HCT116 (cell line): ENCODE results near the gene BMPER. TPM values are rescaled to one million over a fixed set of nuclear protein-coding genes. Genes with fewer than 3 reads are reported as not detected.

Experiments
- ATAC-seq: fragments of 200-7000 bp; cut with Tn5 transposase; 2 replicates; pipeline ENCODE4 v1.9.1; 2020; ENCODE audit warnings: mild to moderate bottlenecking, moderate library complexity
- BruUV-seq: library from RNA; stranded (reverse); fragments of 400-500 nt; replicated peaks from 2 replicates; lab custom pipeline; 2021; lab: Mats Ljungman, UMichigan
- CTCF ChIA-PET: fragments of 300-600 bp; sonication (Branson Sonifier 250); formaldehyde crosslinking; loops from one replicate; lab custom pipeline; 2021; ENCODE audit warnings: antibody characterized with exemption; lab: Charles Lee
- POLR2A ChIA-PET: fragments of 300-600, 350-600 bp; sonication (Branson Sonifier 250); formaldehyde crosslinking; loops from one replicate; lab custom pipeline; 2021; ENCODE audit warnings: antibody characterized with exemption; lab: Charles Lee
- RAD21 ChIA-PET, 2 experiments: fragments of 300-600 bp; sonication (Branson Sonifier 250); formaldehyde crosslinking; loops; one replicate each; lab custom pipeline; 2023; ENCODE audit warnings: low total read pairs in 2 of 2; ENCODE audit not compliant: uncharacterized antibody in 2 of 2, unreplicated experiment in 2 of 2, low non-redundant PET in 1 of 2; lab: Charles Lee
- DNase-seq: peaks from one replicate; pipeline ENCODE4 v3.0.0-alpha.2; 2010; ENCODE audit warnings: low read depth, low spot score
- H2AFZ ChIP-seq: fragments of 200-600 bp; shearing (Covaris generic), sonication (generic); 2 replicates; pipeline ENCODE4 v1.6.1; 2017; ENCODE audit warnings: low read depth, mixed run types, mixed read lengths, antibody characterized with exemption, low read length; ENCODE audit not compliant: poor library complexity, severe bottlenecking
- H3K27ac ChIP-seq: 2 replicates; pipeline ENCODE4 v1.5.1; 2012; ENCODE audit warnings: low read depth, low read length
- H3K27me3 ChIP-seq: fragments of 200-600 bp; sonication (generic); 2 replicates; pipeline ENCODE4 v1.6.1; 2016; ENCODE audit warnings: mixed run types, low read length, mixed read lengths; ENCODE audit not compliant: insufficient read depth
- H3K36me3 ChIP-seq, 2 experiments: fragments of 200-500 bp in 1 of 2; fragments of 200-600 bp in 1 of 2; sonication (Bioruptor generic) in 1 of 2; sonication (generic) in 1 of 2; 2 replicates each; pipeline versions ENCODE4 v1.5.1 to v1.6.1; 2014 to 2016; ENCODE audit warnings: low read length in 2 of 2, inconsistent platforms in 1 of 2, mixed read lengths in 1 of 2, mixed run types in 1 of 2; ENCODE audit not compliant: insufficient read depth in 2 of 2, control insufficient read depth in 1 of 2
- H3K4me1 ChIP-seq, 2 experiments: fragments of 200-600 bp in 1 of 2; sonication (generic) in 1 of 2; 2 replicates each; pipeline versions ENCODE4 v1.5.1 to v1.6.1; 2012 to 2017; ENCODE audit warnings: low read length in 2 of 2, inconsistent platforms in 1 of 2, mild to moderate bottlenecking in 1 of 2, mixed read lengths in 1 of 2, mixed run types in 1 of 2, moderate library complexity in 1 of 2; ENCODE audit not compliant: insufficient read depth in 2 of 2, control insufficient read depth in 1 of 2
- H3K4me2 ChIP-seq: fragments of 200-600 bp; sonication (generic); 2 replicates; pipeline ENCODE4 v1.6.1; 2017; ENCODE audit warnings: mixed run types, low read length, mixed read lengths
- H3K4me3 ChIP-seq, 2 experiments: fragments of 200-600 bp in 1 of 2; sonication (generic) in 1 of 2; replicated peaks in 1 of 2; 2 replicates each; pipeline ENCODE4 v1.5.1; 2011 to 2016; ENCODE audit warnings: low read length in 2 of 2, control low read depth in 1 of 2, low read depth in 1 of 2, mild to moderate bottlenecking in 1 of 2, mixed read lengths in 1 of 2, mixed run types in 1 of 2
- H3K79me2 ChIP-seq: fragments of 200-600 bp; sonication (generic); 2 replicates; pipeline ENCODE4 v1.6.1; 2017; ENCODE audit warnings: mild to moderate bottlenecking, mixed run types, low read length, moderate library complexity, mixed read lengths; ENCODE audit not compliant: insufficient read depth
- H3K9ac ChIP-seq: fragments of 200-600 bp; sonication (generic); 2 replicates; pipeline ENCODE4 v1.6.1; 2016; ENCODE audit warnings: low read length, mixed read lengths
- H3K9me2 ChIP-seq: fragments of 200-600 bp; sonication (generic), shearing (Covaris generic); 2 replicates; pipeline ENCODE4 v1.6.1; 2017; ENCODE audit warnings: mixed run types, mild to moderate bottlenecking, moderate library complexity; ENCODE audit not compliant: insufficient read depth
- H3K9me3 ChIP-seq, 2 experiments: fragments of 200-500 bp in 1 of 2; fragments of 200-600 bp in 1 of 2; sonication (Bioruptor generic) in 1 of 2; sonication (generic) in 1 of 2; 2 replicates each; pipeline ENCODE4 v1.6.1; 2014 to 2017; ENCODE audit warnings: low read length in 2 of 2, mixed read lengths in 2 of 2, inconsistent platforms in 1 of 2, low read depth in 1 of 2, mild to moderate bottlenecking in 1 of 2, mixed run types in 1 of 2, moderate library complexity in 1 of 2; ENCODE audit not compliant: control insufficient read depth in 1 of 2, insufficient read depth in 1 of 2
- H4K20me1 ChIP-seq: fragments of 200-600 bp; sonication (generic), shearing (Covaris generic); 2 replicates; pipeline ENCODE4 v1.6.1; 2017; ENCODE audit warnings: mixed run types, mild to moderate bottlenecking, moderate library complexity; ENCODE audit not compliant: insufficient read depth
- ELF1 ChIP-seq: IDR thresholded peaks from 2 replicates; pipeline ENCODE4 v1.6.1; 2012; ENCODE audit warnings: low read depth, borderline replicate concordance
- RAD21 ChIP-seq: IDR thresholded peaks from 2 replicates; pipeline ENCODE4 v1.6.1; 2012; ENCODE audit warnings: low read depth, mild to moderate bottlenecking
- SP1 ChIP-seq: IDR thresholded peaks from 2 replicates; pipeline ENCODE4 v1.6.1; 2012; ENCODE audit warnings: low read depth
- TCF7L2 ChIP-seq: IDR thresholded peaks from 2 replicates; pipeline ENCODE4 v1.7.0; 2011; ENCODE audit warnings: borderline replicate concordance, inconsistent platforms; ENCODE audit not compliant: insufficient read depth, insufficient read length; ENCODE audit errors: extremely low read depth
- intact Hi-C: fragments of 100-400 bp; cut with micrococcal nuclease; formaldehyde crosslinking; loops from 2 replicates; pipeline ENCODE4 v1.10.0; 2022
- total RNA-seq: library from RNA; stranded (reverse); gene quantifications from one replicate; pipeline ENCODE4 v1.2.1, GENCODE V29; 2021; ENCODE audit not compliant: unreplicated experiment
- TF ChIP-seq, protein P1 (sequence below): IDR thresholded peaks from 2 replicates; pipeline ENCODE4 v1.6.1; 2011; ENCODE audit warnings: mild to moderate bottlenecking, low read length, moderate library complexity; ENCODE audit not compliant: insufficient replicate concordance; ENCODE audit errors: extremely low read depth
- TF ChIP-seq, protein P2 (sequence below): IDR thresholded peaks from 2 replicates; pipeline ENCODE4 v1.6.1; 2012

Gene BMPER
- total RNA-seq, 1 experiment from 2014 or later: not detected

DNA sequence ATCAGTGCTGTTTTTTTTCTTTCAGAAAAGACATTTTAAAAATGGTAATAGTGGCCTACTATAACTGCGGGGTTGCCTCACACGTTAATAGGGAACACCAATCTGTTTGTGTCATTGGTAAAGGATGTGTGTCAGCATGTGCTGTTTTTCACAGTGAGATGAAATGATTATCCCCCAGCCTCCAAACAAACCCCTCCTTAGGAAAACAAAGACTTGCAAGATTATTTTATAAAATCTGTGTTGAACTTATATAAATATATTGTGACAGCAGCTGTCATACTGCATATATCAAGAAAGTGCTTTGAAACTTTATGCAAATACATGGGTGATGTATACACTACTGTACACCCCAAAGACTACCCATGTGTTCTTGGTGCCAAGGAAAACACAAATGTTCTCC is 125.8 kb downstream of the BMPER start:
- RAD21 ChIA-PET: no interaction called here
- DNase-seq: no peak
- H3K9ac ChIP-seq: no peak overlapping the region
- H3K79me2 ChIP-seq: no peaks in the 10 kb centered on the region
- H3K27me3 ChIP-seq: no peaks in the 10 kb centered on the region
- intact Hi-C loops: no loop called here
- ATAC-seq: no peak
- no peak overlapping the region for H3K4me2 ChIP-seq
- TF ChIP-seq ELF1: no peak
- no peak for TF ChIP-seq RAD21
- TF ChIP-seq, protein P1, sequence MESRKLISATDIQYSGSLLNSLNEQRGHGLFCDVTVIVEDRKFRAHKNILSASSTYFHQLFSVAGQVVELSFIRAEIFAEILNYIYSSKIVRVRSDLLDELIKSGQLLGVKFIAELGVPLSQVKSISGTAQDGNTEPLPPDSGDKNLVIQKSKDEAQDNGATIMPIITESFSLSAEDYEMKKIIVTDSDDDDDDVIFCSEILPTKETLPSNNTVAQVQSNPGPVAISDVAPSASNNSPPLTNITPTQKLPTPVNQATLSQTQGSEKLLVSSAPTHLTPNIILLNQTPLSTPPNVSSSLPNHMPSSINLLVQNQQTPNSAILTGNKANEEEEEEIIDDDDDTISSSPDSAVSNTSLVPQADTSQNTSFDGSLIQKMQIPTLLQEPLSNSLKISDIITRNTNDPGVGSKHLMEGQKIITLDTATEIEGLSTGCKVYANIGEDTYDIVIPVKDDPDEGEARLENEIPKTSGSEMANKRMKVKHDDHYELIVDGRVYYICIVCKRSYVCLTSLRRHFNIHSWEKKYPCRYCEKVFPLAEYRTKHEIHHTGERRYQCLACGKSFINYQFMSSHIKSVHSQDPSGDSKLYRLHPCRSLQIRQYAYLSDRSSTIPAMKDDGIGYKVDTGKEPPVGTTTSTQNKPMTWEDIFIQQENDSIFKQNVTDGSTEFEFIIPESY: no peak
- TF ChIP-seq, protein P2, sequence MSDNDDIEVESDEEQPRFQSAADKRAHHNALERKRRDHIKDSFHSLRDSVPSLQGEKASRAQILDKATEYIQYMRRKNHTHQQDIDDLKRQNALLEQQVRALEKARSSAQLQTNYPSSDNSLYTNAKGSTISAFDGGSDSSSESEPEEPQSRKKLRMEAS: no peak
- TF ChIP-seq, all 23 proteins: peak for 0
- CTCF ChIA-PET: no interaction called here
- POLR2A ChIA-PET: no interaction called here
- H3K36me3 ChIP-seq: no peaks in the 10 kb centered on the region
- H3K4me3 ChIP-seq: no peak overlapping the region
- no peaks in the 10 kb centered on the region for H4K20me1 ChIP-seq
- peaks cover 9% of the 10 kb centered on the region in 2 experiments; a peak in 3 of 4 replicates for H3K4me1 ChIP-seq
- no TSS peak for BruUV-seq
- H2AFZ ChIP-seq: no peak overlapping the region
- H3K9me3 ChIP-seq: no peaks in the 10 kb centered on the region
- H3K9me2 ChIP-seq: no peaks in the 10 kb centered on the region
- H3K27ac ChIP-seq: no peak overlapping the region

DNA sequence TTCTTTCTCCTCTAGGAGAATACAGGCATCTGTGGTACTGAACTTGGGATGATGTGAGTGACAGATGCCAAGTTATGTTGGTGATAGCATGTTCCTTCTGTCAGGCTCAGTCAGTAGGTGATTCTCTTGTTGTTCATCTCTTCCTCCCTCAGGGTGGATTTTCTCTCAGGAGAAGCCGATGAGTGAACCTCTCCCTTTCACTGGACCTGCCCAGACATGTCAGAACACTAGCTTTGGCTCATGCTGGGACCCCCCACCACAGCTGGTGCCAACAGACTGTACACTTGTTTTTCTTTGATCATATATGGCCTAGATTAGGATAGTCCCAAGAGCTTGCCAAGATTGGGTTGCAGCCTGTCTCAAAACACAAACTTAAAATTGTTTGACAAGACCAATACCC is 129.4 kb downstream of the BMPER start:
- intact Hi-C loops: no loop called here
- H3K27ac ChIP-seq: no peak overlapping the region
- no peak for ATAC-seq
- RAD21 ChIA-PET: no interaction called here
- H2AFZ ChIP-seq: no peak overlapping the region
- no peak overlapping the region for H3K4me2 ChIP-seq
- H3K4me1 ChIP-seq: peaks cover 17 to 19% of the 10 kb centered on the region in 2 experiments; a peak in 3 of 4 replicates
- H3K79me2 ChIP-seq: no peaks in the 10 kb centered on the region
- POLR2A ChIA-PET: no interaction called here
- no peak overlapping the region for H3K9ac ChIP-seq
- TF ChIP-seq TCF7L2 (peak; percentile 36), SP1 (no peak)
- H3K27me3 ChIP-seq: no peaks in the 10 kb centered on the region
- H3K9me3 ChIP-seq: no peaks in the 10 kb centered on the region
- H3K4me3 ChIP-seq: no peak overlapping the region
- H4K20me1 ChIP-seq: no peaks in the 10 kb centered on the region
- CTCF ChIA-PET: interaction anchor here (0.6 kb wide), 1 partner anchor 102 kb away, joined by 3 read pairs; no protein-coding TSS in a partner anchor
- BruUV-seq: no TSS peak
- H3K9me2 ChIP-seq: no peaks in the 10 kb centered on the region
- DNase-seq: no peak
- no peaks in the 10 kb centered on the region for H3K36me3 ChIP-seq
